SK-N-SH treated with all-trans-retinoic acid at 6 μM for 48 hours (cell line): ENCODE results near the gene EHD1.

Experiments used
- ATAC-seq: fragments of 200-7000 bp; cut with Tn5 transposase; 3 replicates; pipeline ENCODE4 v1.9.1; 2020; ENCODE audit warnings: mild to moderate bottlenecking, moderate library complexity
- ARNTL ChIP-seq: fragments of 450-650 bp; formaldehyde crosslinking; IDR thresholded peaks from 2 replicates; pipeline ENCODE4 v1.5.0; 2020; ENCODE audit warnings: low read depth, mild to moderate bottlenecking, moderate library complexity, borderline replicate concordance
- BACH2 ChIP-seq: fragments of 250-450 bp; sonication (Bioruptor Pico); IDR thresholded peaks from 2 replicates; pipeline ENCODE4 v1.9.0; 2021; ENCODE audit warnings: mild to moderate bottlenecking, borderline replicate concordance
- CREB5 ChIP-seq: fragments of 250-450 bp; sonication (Bioruptor Pico); IDR thresholded peaks from 2 replicates; pipeline ENCODE4 v1.5.1; 2020; ENCODE audit warnings: low read depth, mild to moderate bottlenecking, moderate library complexity
- CSDC2 ChIP-seq: fragments of 250-450 bp; sonication (Bioruptor Pico); IDR thresholded peaks from 2 replicates; pipeline ENCODE4 v1.5.0; 2020; ENCODE audit warnings: mild to moderate bottlenecking, moderate library complexity
- CSRNP3 ChIP-seq: fragments of 250-450 bp; sonication (Bioruptor Pico); IDR thresholded peaks from 2 replicates; pipeline ENCODE4 v1.5.1; 2021; ENCODE audit warnings: mild to moderate bottlenecking, moderate library complexity
- ESRRG ChIP-seq: fragments of 250-450 bp; sonication (Bioruptor Pico); IDR thresholded peaks from 2 replicates; pipeline ENCODE4 v1.6.1; 2021; ENCODE audit warnings: mild to moderate bottlenecking
- GLIS3 ChIP-seq: fragments of 250-450 bp; sonication (Bioruptor Pico); IDR thresholded peaks from 2 replicates; pipeline ENCODE4 v1.5.0; 2020; ENCODE audit warnings: mild to moderate bottlenecking, moderate library complexity
- ISL1 ChIP-seq: fragments of 250-450 bp; sonication (Bioruptor Pico); IDR thresholded peaks from 2 replicates; pipeline ENCODE4 v2.1.2; 2022; ENCODE audit warnings: mild to moderate bottlenecking, moderate library complexity
- OSR1 ChIP-seq: fragments of 250-450 bp; sonication (Bioruptor Pico); IDR thresholded peaks from 2 replicates; pipeline ENCODE4 v1.8.0; 2022; ENCODE audit warnings: moderate library complexity, mild to moderate bottlenecking, inconsistent platforms
- PATZ1 ChIP-seq: fragments of 250-450 bp; sonication (Bioruptor Pico); IDR thresholded peaks from 2 replicates; pipeline ENCODE4 v1.8.0; 2020; ENCODE audit warnings: mild to moderate bottlenecking, moderate library complexity, borderline replicate concordance
- POU6F1 ChIP-seq: fragments of 250-450 bp; sonication (Bioruptor Pico); IDR thresholded peaks from 2 replicates; pipeline ENCODE4 v1.8.0; 2021; ENCODE audit warnings: low read depth, mild to moderate bottlenecking, moderate library complexity, borderline replicate concordance
- PPARA ChIP-seq: fragments of 250-450 bp; sonication (Bioruptor Pico); IDR thresholded peaks from 2 replicates; pipeline ENCODE4 v1.5.0; 2020; ENCODE audit warnings: mild to moderate bottlenecking, borderline replicate concordance
- RARB ChIP-seq: fragments of 250-450 bp; sonication (Bioruptor Pico); IDR thresholded peaks from 2 replicates; pipeline ENCODE4 v1.8.0; 2021; ENCODE audit warnings: mild to moderate bottlenecking, moderate library complexity
- SNAI2 ChIP-seq: fragments of 250-450 bp; sonication (Bioruptor Pico); IDR thresholded peaks from 2 replicates; pipeline ENCODE4 v1.5.0; 2020; ENCODE audit warnings: mild to moderate bottlenecking, moderate library complexity
- TCF4 ChIP-seq: fragments of 250-450 bp; sonication (Bioruptor Pico); IDR thresholded peaks from 2 replicates; pipeline ENCODE4 v1.8.0; 2021; ENCODE audit warnings: mild to moderate bottlenecking, moderate library complexity, borderline replicate concordance
- TOX ChIP-seq: fragments of 250-450 bp; sonication (Bioruptor Pico); IDR thresholded peaks from 2 replicates; pipeline ENCODE4 v1.8.0; 2021; ENCODE audit warnings: mild to moderate bottlenecking, moderate library complexity, borderline replicate concordance
- TSHZ2 ChIP-seq: fragments of 250-450 bp; sonication (Bioruptor Pico); IDR thresholded peaks from 2 replicates; pipeline ENCODE4 v1.5.0; 2020; ENCODE audit warnings: mild to moderate bottlenecking, moderate library complexity
- ZC3H10 ChIP-seq: fragments of 250-450 bp; sonication (Bioruptor Pico); IDR thresholded peaks from 2 replicates; pipeline ENCODE4 v1.5.1; 2021; ENCODE audit warnings: mild to moderate bottlenecking, moderate library complexity
- ZFP3 ChIP-seq: fragments of 250-450 bp; sonication (Bioruptor Pico); IDR thresholded peaks from 2 replicates; pipeline ENCODE4 v1.5.0; 2020; ENCODE audit warnings: mild to moderate bottlenecking, moderate library complexity
- ZFP30 ChIP-seq: fragments of 450-650 bp; formaldehyde crosslinking; IDR thresholded peaks from 2 replicates; pipeline ENCODE4 v1.5.0; 2022; ENCODE audit warnings: mild to moderate bottlenecking, moderate library complexity
- ZNF565 ChIP-seq: fragments of 450-650 bp; formaldehyde crosslinking; conservative IDR thresholded peaks from 2 replicates; pipeline ENCODE4 v1.5.0; 2020; ENCODE audit warnings: low read depth, mild to moderate bottlenecking, moderate library complexity
- ZNF70 ChIP-seq: fragments of 450-650 bp; formaldehyde crosslinking; IDR thresholded peaks from 2 replicates; pipeline ENCODE4 v1.5.0; 2020; ENCODE audit warnings: mild to moderate bottlenecking, moderate library complexity
- ZNF8 ChIP-seq: fragments of 450-650 bp; formaldehyde crosslinking; IDR thresholded peaks from 2 replicates; pipeline ENCODE4 v1.5.0; 2020; ENCODE audit warnings: mild to moderate bottlenecking, moderate library complexity

The EHD1 gene

GRCh38 chr11:64839335-64839734 is 39.1 kb downstream of the EHD1 start:
- no peak for ATAC-seq

GRCh38 chr11:64838600-64839334 is 39.7 kb downstream of the EHD1 start:
- no peak for TF ChIP-seq PATZ1 (CRISPR knock-in tag)
- no peak for TF ChIP-seq CSDC2 (CRISPR knock-in tag)
- no peak for TF ChIP-seq ZNF8 (CRISPR knock-in tag)
- no peak for TF ChIP-seq OSR1 (CRISPR knock-in tag)
- TF ChIP-seq BACH2, result no peak
- TF ChIP-seq ESRRG, result no peak
- no peak for TF ChIP-seq SNAI2 (CRISPR knock-in tag)
- no peak for TF ChIP-seq ZNF565
- TF ChIP-seq TSHZ2 (CRISPR knock-in tag), result no peak
- TF ChIP-seq ISL1 (CRISPR knock-in tag), result no peak
- TF ChIP-seq TOX, result no peak
- no peak for TF ChIP-seq ARNTL (CRISPR knock-in tag)
- no peak for ATAC-seq

More at GRCh38 chr11:64839335-64839734, 39.1 kb downstream of the EHD1 start:
- TF ChIP-seq ZNF565 (no peak), ARNTL (CRISPR knock-in tag) (no peak), CREB5 (CRISPR knock-in tag) (no peak), TCF4 (no peak), PATZ1 (CRISPR knock-in tag) (no peak), ZNF8 (CRISPR knock-in tag) (no peak), CSRNP3 (CRISPR knock-in tag) (no peak), ZC3H10 (no peak), GLIS3 (no peak), BACH2 (no peak), ZNF70 (CRISPR knock-in tag) (no peak), ESRRG (no peak), RARB (CRISPR knock-in tag) (no peak), TOX (no peak)
- TF ChIP-seq, all 23 proteins: peak for 0

GRCh38 chr11:64837887-64838351 is 40.5 kb downstream of the EHD1 start:
- ATAC-seq, result no peak
- TF ChIP-seq ZNF8 (CRISPR knock-in tag), result no peak
- TF ChIP-seq SNAI2 (CRISPR knock-in tag), result no peak
- TF ChIP-seq ZNF70 (CRISPR knock-in tag), result no peak
- no peak for TF ChIP-seq BACH2
- TF ChIP-seq CSRNP3 (CRISPR knock-in tag), result no peak
- TF ChIP-seq ESRRG, result no peak
- TF ChIP-seq ZFP30, result no peak
- TF ChIP-seq POU6F1 (CRISPR knock-in tag), result no peak
- TF ChIP-seq ZFP3 (CRISPR knock-in tag), result no peak
- no peak for TF ChIP-seq TOX
- TF ChIP-seq RARB (CRISPR knock-in tag), result no peak
- TF ChIP-seq ISL1 (CRISPR knock-in tag), result no peak
- TF ChIP-seq PPARA (CRISPR knock-in tag), result no peak
- TF ChIP-seq GLIS3, result no peak
- no peak for TF ChIP-seq ZNF565
